ENCODE data around the gene COL23A1.

COL23A1 gene

DNA sequence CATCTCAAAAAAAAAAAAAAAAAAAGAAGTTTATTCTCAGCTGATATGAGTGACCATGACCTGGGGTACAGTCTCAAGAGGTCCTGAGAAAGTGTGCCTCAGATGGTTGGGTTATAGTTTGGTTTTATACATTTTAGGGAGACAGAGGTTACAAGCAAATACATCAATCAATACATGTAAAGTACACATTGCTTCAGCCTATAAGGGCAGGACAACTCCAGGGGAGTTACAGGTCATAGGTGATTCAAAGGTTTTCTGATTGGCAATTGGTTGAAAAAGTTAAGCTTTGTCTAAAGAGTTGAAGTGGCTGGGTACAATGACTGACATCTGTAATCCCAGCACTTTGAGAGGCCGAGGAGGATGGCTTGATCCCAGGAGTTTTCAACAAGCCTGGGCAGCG lies 400.8 kb downstream of the COL23A1 start:
- no peak for DNase-seq (ENCODE audit: low read depth)
